GM06990 (cell line): ENCODE data around the gene CFAP74.

Experiments used
- DNase-seq: peaks from one replicate; pipeline ENCODE4 v3.0.0-alpha.2; 2011; ENCODE audit not compliant: insufficient read length; ENCODE audit errors: extremely low read depth
- H3K27me3 ChIP-seq: replicated peaks from 2 replicates; pipeline ENCODE4 v1.6.0; 2011; ENCODE audit warnings: low read length; ENCODE audit not compliant: control insufficient read depth, insufficient read depth
- H3K36me3 ChIP-seq: 2 replicates; pipeline ENCODE4 v1.5.1; 2011; ENCODE audit warnings: low read length; ENCODE audit not compliant: control insufficient read depth, insufficient read depth
- H3K4me3 ChIP-seq: replicated peaks from 2 replicates; pipeline ENCODE4 v1.5.1; 2011; ENCODE audit warnings: low read depth, mild to moderate bottlenecking, control low read depth, low read length
- TF ChIP-seq, protein P1 (sequence below): IDR thresholded peaks from 2 replicates; pipeline ENCODE4 v1.5.1; 2011; ENCODE audit warnings: low read length, control low read depth, mild to moderate bottlenecking, inconsistent platforms; ENCODE audit not compliant: insufficient read depth, poor library complexity, severe bottlenecking

Gene CFAP74

DNA sequence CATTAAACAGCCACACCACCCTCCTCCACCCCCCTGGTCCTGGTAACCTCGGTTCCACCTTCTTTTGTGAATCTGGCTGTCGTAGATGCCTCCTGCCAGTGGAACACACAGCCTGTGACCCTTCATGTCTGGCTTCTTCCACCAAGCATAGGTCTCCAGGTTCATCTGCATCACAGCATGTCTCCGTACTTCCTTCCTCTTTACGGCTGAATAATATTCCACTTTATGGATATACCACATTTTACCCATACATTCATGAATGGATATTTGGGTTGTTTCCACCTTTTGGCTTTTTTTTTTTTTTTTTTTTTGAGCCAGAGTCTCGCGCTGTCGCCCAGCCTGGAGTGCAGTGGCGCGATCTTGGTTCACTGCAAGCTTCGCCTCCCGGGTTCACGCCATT, 100.4 kb downstream of the CFAP74 start:
- TF ChIP-seq, protein P1, sequence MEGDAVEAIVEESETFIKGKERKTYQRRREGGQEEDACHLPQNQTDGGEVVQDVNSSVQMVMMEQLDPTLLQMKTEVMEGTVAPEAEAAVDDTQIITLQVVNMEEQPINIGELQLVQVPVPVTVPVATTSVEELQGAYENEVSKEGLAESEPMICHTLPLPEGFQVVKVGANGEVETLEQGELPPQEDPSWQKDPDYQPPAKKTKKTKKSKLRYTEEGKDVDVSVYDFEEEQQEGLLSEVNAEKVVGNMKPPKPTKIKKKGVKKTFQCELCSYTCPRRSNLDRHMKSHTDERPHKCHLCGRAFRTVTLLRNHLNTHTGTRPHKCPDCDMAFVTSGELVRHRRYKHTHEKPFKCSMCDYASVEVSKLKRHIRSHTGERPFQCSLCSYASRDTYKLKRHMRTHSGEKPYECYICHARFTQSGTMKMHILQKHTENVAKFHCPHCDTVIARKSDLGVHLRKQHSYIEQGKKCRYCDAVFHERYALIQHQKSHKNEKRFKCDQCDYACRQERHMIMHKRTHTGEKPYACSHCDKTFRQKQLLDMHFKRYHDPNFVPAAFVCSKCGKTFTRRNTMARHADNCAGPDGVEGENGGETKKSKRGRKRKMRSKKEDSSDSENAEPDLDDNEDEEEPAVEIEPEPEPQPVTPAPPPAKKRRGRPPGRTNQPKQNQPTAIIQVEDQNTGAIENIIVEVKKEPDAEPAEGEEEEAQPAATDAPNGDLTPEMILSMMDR: no peak
- H3K4me3 ChIP-seq: no peak overlapping the region
- H3K36me3 ChIP-seq: no peaks in the 10 kb centered on the region
- no peak for DNase-seq
- no peaks in the 10 kb centered on the region; the same call in none of the 2 replicates for H3K27me3 ChIP-seq

DNA sequence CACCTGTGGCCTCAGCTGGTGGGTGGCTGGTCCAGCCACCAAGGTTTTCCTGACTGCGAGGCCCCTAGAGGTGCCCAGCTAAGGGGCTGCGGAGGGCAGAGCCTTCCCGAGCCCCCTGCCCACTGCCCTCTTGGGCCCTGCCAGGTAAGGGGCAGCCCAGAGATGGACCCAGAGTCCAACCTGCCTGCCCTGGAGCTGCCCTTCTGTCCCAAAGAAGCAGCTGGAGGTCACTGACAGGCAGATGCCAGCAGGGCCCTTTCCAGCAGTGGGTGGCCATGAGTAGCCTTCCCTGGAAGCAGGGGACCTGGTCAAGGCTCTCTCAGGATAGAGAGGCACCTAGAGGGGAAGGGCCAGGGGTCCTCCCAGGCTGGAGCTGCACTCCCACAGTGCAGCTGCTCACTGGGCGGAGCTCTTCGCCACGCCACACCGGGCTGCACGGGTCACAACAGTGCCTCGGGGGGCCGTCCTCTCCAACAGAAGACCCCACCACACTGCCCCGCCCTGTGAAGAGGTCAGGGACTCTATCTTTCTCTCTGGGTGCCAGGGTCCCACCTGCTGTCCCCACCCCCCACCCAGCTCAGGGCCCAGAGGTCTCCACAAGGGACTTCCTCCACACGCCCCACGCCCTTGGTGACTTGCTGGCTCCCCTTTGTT, 101.8 kb downstream of the CFAP74 start:
- TF ChIP-seq, protein P1: no peak
- H3K36me3 ChIP-seq: no peaks in the 10 kb centered on the region
- no peak for DNase-seq
- H3K4me3 ChIP-seq: no peak overlapping the region
- no peaks in the 10 kb centered on the region; the same call in none of the 2 replicates for H3K27me3 ChIP-seq

DNA sequence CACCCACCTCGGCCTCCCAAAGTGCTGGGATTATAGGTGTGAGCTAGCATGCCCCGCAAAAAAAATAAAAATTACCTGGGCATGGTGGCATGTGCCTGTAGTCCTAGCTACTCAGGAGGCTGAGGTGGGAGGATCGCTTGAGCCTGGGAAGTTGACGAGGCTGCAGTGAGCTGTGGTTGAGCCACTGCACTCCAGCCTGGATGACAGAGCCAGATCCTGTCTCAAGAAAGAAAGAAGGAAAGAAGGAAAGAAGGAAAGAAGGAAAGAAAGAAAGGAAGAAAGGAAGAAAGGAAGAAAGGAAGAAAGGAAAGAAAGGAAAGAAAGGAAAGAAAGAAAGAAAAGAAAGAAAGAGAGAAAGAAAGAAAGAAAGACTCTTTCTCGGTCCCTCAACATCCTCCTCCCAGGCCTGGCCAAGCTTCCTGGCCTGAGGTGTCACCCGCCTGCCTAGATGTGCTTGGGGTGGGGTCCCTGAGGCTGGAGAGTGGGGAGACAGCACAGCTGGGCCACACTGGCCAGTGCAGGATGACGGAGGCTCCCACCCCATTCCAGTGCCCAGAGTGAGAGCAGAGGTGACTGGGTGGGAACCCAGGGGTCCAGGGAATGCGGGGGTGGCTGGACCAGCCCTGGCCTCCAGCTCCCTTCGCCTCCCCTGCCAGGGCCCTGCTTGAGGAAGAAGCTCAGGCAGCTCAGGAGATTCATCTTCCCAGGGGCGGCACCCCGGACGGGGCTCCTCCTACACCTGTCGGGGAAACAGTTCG, 102.5 kb downstream of the CFAP74 start:
- H3K27me3 ChIP-seq: no peaks in the 10 kb centered on the region; the same call in none of the 2 replicates
- H3K36me3 ChIP-seq: no peaks in the 10 kb centered on the region
- no peak for DNase-seq
- TF ChIP-seq, protein P1: no peak
- no peak overlapping the region for H3K4me3 ChIP-seq

DNA sequence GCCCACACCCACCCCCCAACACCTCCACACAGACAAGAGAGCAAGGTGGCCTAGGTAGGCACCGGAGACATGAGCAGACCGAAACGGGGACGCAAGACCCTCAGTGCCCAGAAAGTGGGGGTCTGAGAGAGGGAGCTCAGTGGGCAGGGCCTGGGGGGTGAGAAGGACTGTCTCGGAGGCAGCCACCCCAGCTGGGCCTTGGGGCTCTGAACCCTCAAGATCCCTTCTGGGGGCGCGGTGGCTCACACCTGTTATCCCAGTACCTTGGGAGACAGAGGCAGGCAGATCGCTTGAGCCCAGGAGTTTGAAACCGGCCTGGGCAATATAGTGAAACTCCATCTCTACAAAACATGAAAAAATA, 103.6 kb downstream of the CFAP74 start:
- DNase-seq: no peak
- no peaks in the 10 kb centered on the region; the same call in none of the 2 replicates for H3K27me3 ChIP-seq
- H3K36me3 ChIP-seq: no peaks in the 10 kb centered on the region
- TF ChIP-seq, protein P1: no peak
- H3K4me3 ChIP-seq: no peak overlapping the region

DNA sequence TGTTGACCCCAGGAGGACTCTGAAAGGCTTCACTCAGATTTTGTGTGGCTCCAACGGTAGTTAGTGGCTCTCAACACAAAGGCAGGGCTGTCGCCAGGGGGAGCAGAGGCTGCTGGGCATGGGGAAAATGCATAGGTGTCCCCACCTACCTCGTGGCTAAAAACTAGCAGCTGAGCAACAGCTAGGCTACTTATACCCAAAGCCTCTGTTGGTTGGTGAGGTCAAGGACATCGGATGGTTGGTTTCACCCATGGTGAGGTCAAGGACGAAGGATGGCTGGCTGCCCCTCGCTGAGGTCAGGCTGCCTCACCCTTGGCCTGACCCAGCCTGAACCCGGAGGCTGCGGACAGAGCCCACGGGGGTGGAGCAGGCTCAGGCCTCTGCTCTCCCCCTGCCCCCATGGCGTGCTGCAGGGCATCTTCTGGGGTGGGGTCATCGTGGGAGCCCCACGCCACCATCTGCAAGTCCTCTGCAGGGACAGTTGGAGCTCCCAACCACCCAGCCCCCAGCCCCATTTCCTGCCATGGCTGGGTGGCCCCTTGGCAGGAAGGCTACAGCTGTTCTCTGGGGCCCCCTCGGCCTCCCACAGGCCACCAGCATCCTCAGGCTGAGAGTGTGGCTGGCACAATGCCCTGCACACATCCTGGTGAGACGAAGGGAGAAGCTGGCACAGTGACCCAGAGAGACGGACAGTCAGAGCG, 104.2 kb downstream of the CFAP74 start:
- Histone ChIP-seq H3K27me3 (no peaks in the 10 kb centered on the region; the same call in none of the 2 replicates), H3K36me3 (no peaks in the 10 kb centered on the region), H3K4me3 (no peak overlapping the region)
- TF ChIP-seq, protein P1: peak; percentile 44
- DNase-seq: no peak
